ENCODE measurements around the gene SRGAP1.

DNA sequence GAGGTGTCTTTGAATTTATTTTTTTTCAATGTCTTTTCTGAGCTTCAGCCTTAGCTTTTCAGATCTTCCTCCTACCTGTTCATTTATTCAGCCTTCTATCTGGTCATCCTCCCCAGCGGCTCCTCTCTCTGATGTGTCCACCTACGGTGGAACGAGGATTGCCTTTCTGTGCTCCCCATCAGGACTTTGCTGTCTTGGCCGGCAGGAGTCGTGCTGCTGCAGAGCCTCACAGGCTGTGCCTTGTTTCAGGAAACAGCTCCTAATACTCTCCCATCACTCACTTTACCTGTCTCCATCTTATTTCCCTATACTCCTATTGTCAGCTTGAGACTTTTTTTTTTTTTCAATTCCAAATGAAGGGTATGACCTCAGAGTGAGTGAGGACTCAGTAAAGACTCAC is 300.7 kb downstream of the SRGAP1 start:
- TF ChIP-seq TAF1 (IDR thresholded peaks at IDR 0.05; ENCODE audit: borderline replicate concordance, low read depth, low read length) (no peak), POLR2A (IDR thresholded peaks at IDR 0.05; ENCODE audit: low read depth, low read length) (no peak), POLR2AphosphoS5 (IDR thresholded peaks at IDR 0.05; ENCODE audit: low read depth, low read length) (no peak)
